ENCODE measurements around the gene RAPGEF4. TPM values are rescaled to one million over a fixed set of nuclear protein-coding genes. Genes with fewer than 3 reads are reported as not detected.

The RAPGEF4 gene
- total RNA-seq, 4 donors from 2014 or later = 3.7 to 8.9 (median 5.2) TPM

DNA sequence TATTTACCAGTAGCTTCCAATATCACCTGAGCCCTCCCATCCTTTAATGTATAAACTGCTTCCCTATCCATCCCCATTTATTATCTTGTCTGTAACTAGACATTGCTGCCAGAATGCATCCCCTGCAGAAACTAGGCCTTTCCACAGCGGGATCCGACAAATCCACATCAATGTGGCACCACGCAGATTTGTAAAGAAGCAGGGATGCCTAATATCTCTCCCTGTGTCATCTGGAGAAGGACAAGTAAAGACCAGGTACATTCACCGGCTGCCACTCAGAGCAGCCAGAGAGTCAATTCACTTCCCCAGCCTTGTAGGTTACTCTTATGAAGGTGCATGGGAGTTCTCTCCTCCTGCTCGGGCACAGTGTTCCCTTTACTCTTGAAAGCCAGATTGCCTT is 241.2 kb downstream of the RAPGEF4 start:
- Histone ChIP-seq H3K9me3 (no peaks in the 10 kb centered on the region), H3K4me3 (no peak overlapping the region), H3K27ac (replicated peaks in 1 of 4) (no peak overlapping the region), H3K36me3 (peaks cover 0 to 6% (median 0%) of the 10 kb centered on the region in 4 donors), H3K27me3 (no peaks in the 10 kb centered on the region), H3K4me1 (peaks cover 0 to 15% (median 7%) of the 10 kb centered on the region in 4 donors)
- intact Hi-C loops (cut with DNase I) = no loop called here
- 98% methylated on average over 5 of the region's 5 CpGs for WGBS
- DNase-seq (ENCODE audit: extremely low spot score) = no peak
- TF ChIP-seq POLR2AphosphoS5 (IDR thresholded peaks at IDR 0.05) = no peak
- no peak for TF ChIP-seq EP300 (IDR thresholded peaks at IDR 0.05)
- TF ChIP-seq, protein P1, sequence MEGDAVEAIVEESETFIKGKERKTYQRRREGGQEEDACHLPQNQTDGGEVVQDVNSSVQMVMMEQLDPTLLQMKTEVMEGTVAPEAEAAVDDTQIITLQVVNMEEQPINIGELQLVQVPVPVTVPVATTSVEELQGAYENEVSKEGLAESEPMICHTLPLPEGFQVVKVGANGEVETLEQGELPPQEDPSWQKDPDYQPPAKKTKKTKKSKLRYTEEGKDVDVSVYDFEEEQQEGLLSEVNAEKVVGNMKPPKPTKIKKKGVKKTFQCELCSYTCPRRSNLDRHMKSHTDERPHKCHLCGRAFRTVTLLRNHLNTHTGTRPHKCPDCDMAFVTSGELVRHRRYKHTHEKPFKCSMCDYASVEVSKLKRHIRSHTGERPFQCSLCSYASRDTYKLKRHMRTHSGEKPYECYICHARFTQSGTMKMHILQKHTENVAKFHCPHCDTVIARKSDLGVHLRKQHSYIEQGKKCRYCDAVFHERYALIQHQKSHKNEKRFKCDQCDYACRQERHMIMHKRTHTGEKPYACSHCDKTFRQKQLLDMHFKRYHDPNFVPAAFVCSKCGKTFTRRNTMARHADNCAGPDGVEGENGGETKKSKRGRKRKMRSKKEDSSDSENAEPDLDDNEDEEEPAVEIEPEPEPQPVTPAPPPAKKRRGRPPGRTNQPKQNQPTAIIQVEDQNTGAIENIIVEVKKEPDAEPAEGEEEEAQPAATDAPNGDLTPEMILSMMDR (IDR thresholded peaks at IDR 0.05) = no peak
- no peak for TF ChIP-seq POLR2A (IDR thresholded peaks at IDR 0.05; ENCODE audit: low read depth)

DNA sequence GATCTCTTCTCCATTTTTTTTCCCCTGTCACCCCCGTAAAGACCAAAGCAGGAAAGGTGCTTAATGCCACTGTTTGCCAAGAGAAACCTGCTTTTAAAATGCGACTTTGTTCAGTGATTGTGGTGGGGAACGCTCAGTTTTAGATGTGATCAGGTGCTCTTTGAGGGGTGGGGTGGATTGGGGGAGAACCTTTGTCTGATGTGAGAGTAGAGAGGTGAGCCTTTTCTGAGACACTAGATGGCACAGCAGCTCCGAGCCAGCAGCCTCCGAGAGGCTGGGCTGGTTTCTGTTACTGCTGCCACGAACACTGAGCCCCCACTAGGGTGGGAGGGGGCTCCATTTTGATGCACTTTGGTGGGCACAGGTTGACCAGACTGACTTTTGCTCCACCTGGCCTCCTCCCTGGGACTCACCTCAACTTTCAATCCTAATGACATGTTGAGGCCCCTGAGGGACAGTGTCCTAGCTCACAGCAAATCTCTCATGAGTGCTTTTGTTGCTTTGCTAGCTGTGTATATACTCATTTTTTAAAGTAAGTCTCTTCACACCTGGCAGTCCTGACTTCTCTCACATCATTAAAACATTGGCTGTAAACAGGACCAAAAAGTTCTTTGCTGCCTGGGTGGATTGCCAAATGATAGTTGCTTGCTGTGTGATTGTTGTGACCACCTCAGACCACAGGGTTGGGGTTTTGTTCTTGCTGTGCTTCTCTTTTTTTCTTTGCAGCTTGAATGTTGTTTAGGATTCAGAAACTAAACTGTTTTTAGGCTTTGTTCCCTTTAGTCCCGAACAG is 241.8 kb downstream of the RAPGEF4 start:
- no peak for DNase-seq (ENCODE audit: extremely low spot score)
- H3K27me3 ChIP-seq = no peaks in the 10 kb centered on the region
- H3K4me1 ChIP-seq = peaks cover 0 to 10% (median 7%) of the 10 kb centered on the region in 4 donors
- TF ChIP-seq, protein P1 (IDR thresholded peaks at IDR 0.05) = peak in 2 of 3 experiments; percentile 22 to 32
- TF ChIP-seq EP300 (IDR thresholded peaks at IDR 0.05) (no peak), POLR2AphosphoS5 (IDR thresholded peaks at IDR 0.05) (no peak), POLR2A (IDR thresholded peaks at IDR 0.05; ENCODE audit: low read depth) (no peak)
- H3K9me3 ChIP-seq = no peaks in the 10 kb centered on the region
- no peak overlapping the region for H3K27ac ChIP-seq (replicated peaks in 1 of 4)
- H3K4me3 ChIP-seq = no peak overlapping the region
- peaks cover 0 to 6% (median 0%) of the 10 kb centered on the region in 4 donors for H3K36me3 ChIP-seq
- 66% methylated on average over 7 of the region's 7 CpGs for WGBS
- intact Hi-C loops (cut with DNase I) = no loop called here

DNA sequence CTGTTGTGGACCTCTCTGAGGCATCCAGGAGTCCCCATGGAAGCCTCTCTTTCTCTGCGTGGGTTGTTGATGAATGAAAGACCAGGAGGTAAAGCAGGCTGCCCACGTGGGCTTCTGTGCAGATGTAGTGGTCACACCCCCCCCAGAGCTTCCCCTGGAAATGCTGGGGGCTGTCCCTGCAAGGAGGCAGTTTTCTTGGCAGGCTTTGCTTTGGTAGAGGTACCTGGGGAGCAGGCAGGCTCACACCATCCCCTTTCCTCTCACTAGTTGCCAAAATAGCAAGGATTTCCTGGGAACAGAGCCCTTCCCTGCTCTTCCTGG is 242.4 kb downstream of the RAPGEF4 start:
- DNase-seq (ENCODE audit: extremely low spot score) = no peak
- Histone ChIP-seq H3K4me3 (no peak overlapping the region), H3K27me3 (no peaks in the 10 kb centered on the region), H3K36me3 (peaks cover 0 to 4% (median 0%) of the 10 kb centered on the region in 4 donors), H3K27ac (replicated peaks in 1 of 4) (no peak overlapping the region), H3K9me3 (no peaks in the 10 kb centered on the region), H3K4me1 (peaks cover 0 to 10% (median 7%) of the 10 kb centered on the region in 4 donors)
- 29% methylated on average over 2 of the region's 2 CpGs for WGBS
- intact Hi-C loops (cut with DNase I) = no loop called here
- TF ChIP-seq POLR2AphosphoS5 (IDR thresholded peaks at IDR 0.05) (no peak), POLR2A (IDR thresholded peaks at IDR 0.05; ENCODE audit: low read depth) (no peak), EP300 (IDR thresholded peaks at IDR 0.05) (no peak)
- TF ChIP-seq, protein P1 (IDR thresholded peaks at IDR 0.05) = no peak

DNA sequence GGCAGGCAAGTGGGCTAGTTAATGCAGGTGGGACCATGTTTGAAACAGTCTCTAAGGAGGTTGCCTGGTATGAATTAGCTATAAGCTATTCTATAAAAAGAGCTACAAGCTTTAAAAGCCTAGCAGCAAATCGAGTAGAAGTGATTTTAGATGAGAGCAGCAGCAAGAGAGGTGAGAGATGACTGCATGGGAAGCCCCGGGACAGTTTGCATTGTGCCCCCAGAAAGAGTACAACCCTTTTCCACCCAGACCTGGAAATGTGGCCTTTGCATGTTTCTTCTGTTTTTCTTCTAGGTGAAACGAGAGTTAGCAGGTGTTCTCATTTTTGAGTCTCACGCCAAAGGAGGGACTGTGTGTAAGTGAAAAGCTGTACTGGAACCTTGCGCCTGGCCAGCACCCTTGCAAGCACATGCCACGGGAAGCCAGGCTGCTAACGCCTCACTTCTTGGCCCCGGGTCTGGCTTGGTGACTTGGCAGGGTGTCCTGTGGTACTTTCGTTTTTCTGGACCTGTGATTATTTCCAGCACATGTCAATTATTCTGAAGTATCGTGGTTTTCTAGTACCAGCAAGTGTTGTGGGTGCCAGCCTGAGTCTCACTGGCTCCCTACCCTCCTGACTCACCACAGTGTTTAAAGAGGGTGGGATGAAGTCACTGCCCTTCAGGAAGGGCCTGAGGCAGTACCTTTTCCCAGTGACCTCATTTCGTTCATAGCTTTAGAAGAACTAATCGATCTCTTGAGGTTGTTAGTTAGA is 249.7 kb downstream of the RAPGEF4 start:
- TF ChIP-seq POLR2AphosphoS5 (IDR thresholded peaks at IDR 0.05) (no peak), POLR2A (IDR thresholded peaks at IDR 0.05; ENCODE audit: low read depth) (no peak), EP300 (IDR thresholded peaks at IDR 0.05) (no peak)
- TF ChIP-seq, protein P1 (IDR thresholded peaks at IDR 0.05) = no peak
- no peak for DNase-seq (ENCODE audit: extremely low spot score)
- Histone ChIP-seq H3K36me3 (peaks cover 0 to 18% (median 0%) of the 10 kb centered on the region in 4 donors), H3K4me3 (no peak overlapping the region), H3K4me1 (peaks cover 7 to 13% (median 8%) of the 10 kb centered on the region in 4 donors), H3K27ac (replicated peaks in 1 of 4) (no peak overlapping the region), H3K9me3 (no peaks in the 10 kb centered on the region), H3K27me3 (no peaks in the 10 kb centered on the region)
- 59% methylated on average over 12 of the region's 12 CpGs for WGBS
- intact Hi-C loops (cut with DNase I) = no loop called here

Measured in esophagus muscularis mucosa (tissue), 4 donors.